ENCODE results near the gene HMCES.

HMCES gene

DNA sequence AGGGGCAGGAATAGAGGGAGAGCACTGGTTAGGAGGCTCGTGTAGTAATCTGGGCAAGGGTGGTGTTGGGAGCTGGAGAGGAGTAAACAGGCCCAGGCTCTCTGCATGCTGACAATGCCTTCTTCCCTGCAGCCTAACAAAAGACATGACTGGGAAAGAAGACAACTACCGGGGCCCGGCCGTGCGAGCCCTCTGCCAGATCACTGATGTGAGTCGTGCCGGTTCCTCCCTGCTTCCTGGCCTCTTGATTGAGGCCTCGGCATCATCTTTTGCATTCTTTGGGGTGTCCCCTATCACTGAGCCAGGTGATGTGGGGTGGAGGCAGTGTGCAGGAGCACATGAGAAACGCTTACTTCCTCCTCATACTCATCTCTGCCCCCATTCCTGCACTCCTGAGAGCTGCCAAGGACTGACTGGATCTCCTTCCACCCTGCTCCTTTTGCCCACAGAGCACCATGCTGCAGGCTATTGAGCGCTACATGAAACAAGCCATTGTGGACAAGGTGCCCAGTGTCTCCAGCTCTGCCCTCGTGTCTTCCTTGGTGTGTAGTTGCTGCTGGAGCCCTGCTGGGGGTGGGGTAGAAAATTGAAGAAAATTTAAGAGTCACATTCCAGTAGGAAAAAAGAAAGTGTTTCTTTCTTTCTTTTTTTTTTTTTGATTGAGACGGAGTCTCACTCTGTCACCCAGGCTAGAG is 24.0 kb upstream of the HMCES start:
- ATAC-seq, result no peak
- TF ChIP-seq RARB (CRISPR knock-in tag; IDR thresholded peaks at IDR 0.05) (no peak), ZNF8 (CRISPR knock-in tag; IDR thresholded peaks at IDR 0.05) (no peak), PPARA (CRISPR knock-in tag; IDR thresholded peaks at IDR 0.05; ENCODE audit: borderline replicate concordance) (no peak), TCF4 (CRISPR knock-in tag; IDR thresholded peaks at IDR 0.05; ENCODE audit: borderline replicate concordance) (no peak), BACH2 (CRISPR knock-in tag; IDR thresholded peaks at IDR 0.05; ENCODE audit: borderline replicate concordance) (no peak), ZFP3 (CRISPR knock-in tag; IDR thresholded peaks at IDR 0.05) (no peak), GLIS3 (CRISPR knock-in tag; IDR thresholded peaks at IDR 0.05) (no peak), CSDC2 (CRISPR knock-in tag; IDR thresholded peaks at IDR 0.05) (no peak), ZNF70 (CRISPR knock-in tag; IDR thresholded peaks at IDR 0.05) (no peak), ZNF565 (CRISPR knock-in tag; conservative IDR thresholded peaks at IDR 0.05; ENCODE audit: low read depth) (no peak), ZC3H10 (CRISPR knock-in tag; IDR thresholded peaks at IDR 0.05) (no peak)
- TF ChIP-seq, protein P1, sequence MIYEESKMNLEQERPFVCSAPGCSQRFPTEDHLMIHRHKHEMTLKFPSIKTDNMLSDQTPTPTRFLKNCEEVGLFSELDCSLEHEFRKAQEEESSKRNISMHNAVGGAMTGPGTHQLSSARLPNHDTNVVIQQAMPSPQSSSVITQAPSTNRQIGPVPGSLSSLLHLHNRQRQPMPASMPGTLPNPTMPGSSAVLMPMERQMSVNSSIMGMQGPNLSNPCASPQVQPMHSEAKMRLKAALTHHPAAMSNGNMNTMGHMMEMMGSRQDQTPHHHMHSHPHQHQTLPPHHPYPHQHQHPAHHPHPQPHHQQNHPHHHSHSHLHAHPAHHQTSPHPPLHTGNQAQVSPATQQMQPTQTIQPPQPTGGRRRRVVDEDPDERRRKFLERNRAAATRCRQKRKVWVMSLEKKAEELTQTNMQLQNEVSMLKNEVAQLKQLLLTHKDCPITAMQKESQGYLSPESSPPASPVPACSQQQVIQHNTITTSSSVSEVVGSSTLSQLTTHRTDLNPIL (CRISPR knock-in tag; IDR thresholded peaks at IDR 0.05; ENCODE audit: low read depth), result no peak
- TF ChIP-seq, protein P2, sequence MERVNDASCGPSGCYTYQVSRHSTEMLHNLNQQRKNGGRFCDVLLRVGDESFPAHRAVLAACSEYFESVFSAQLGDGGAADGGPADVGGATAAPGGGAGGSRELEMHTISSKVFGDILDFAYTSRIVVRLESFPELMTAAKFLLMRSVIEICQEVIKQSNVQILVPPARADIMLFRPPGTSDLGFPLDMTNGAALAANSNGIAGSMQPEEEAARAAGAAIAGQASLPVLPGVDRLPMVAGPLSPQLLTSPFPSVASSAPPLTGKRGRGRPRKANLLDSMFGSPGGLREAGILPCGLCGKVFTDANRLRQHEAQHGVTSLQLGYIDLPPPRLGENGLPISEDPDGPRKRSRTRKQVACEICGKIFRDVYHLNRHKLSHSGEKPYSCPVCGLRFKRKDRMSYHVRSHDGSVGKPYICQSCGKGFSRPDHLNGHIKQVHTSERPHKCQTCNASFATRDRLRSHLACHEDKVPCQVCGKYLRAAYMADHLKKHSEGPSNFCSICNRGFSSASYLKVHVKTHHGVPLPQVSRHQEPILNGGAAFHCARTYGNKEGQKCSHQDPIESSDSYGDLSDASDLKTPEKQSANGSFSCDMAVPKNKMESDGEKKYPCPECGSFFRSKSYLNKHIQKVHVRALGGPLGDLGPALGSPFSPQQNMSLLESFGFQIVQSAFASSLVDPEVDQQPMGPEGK (CRISPR knock-in tag; IDR thresholded peaks at IDR 0.05; ENCODE audit: borderline replicate concordance), result no peak

DNA sequence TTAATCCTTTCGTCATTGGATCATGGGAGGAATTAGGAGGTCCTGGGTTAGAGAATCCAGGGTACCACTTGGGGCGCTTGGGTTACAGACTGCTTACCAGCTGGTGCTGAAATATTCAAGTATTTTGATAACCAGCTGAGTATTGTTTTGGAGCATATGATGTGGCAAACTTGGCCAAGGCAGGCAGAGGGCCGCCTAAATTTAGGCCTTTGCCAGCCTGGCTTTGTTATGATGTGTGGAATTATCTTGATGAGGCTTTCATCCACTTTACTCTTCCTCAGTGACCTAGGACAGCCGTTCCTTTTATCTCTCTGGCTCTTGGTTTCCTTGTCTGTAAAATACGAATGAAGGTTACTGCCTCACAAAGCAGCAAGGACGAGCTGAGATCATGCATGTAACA is 22.4 kb upstream of the HMCES start:
- ATAC-seq, result no peak
- TF ChIP-seq ZC3H10 (CRISPR knock-in tag; IDR thresholded peaks at IDR 0.05), result no peak
- TF ChIP-seq ESRRG (CRISPR knock-in tag; IDR thresholded peaks at IDR 0.05), result no peak
- no peak for TF ChIP-seq ZNF70 (CRISPR knock-in tag; IDR thresholded peaks at IDR 0.05)
- TF ChIP-seq SNAI2 (CRISPR knock-in tag; IDR thresholded peaks at IDR 0.05), result no peak
- no peak for TF ChIP-seq GLIS3 (CRISPR knock-in tag; IDR thresholded peaks at IDR 0.05)
- TF ChIP-seq ZFP30 (CRISPR knock-in tag; IDR thresholded peaks at IDR 0.05), result no peak
- no peak for TF ChIP-seq OSR1 (CRISPR knock-in tag; IDR thresholded peaks at IDR 0.05)
- no peak for TF ChIP-seq ZFP3 (CRISPR knock-in tag; IDR thresholded peaks at IDR 0.05)
- TF ChIP-seq, protein P3, sequence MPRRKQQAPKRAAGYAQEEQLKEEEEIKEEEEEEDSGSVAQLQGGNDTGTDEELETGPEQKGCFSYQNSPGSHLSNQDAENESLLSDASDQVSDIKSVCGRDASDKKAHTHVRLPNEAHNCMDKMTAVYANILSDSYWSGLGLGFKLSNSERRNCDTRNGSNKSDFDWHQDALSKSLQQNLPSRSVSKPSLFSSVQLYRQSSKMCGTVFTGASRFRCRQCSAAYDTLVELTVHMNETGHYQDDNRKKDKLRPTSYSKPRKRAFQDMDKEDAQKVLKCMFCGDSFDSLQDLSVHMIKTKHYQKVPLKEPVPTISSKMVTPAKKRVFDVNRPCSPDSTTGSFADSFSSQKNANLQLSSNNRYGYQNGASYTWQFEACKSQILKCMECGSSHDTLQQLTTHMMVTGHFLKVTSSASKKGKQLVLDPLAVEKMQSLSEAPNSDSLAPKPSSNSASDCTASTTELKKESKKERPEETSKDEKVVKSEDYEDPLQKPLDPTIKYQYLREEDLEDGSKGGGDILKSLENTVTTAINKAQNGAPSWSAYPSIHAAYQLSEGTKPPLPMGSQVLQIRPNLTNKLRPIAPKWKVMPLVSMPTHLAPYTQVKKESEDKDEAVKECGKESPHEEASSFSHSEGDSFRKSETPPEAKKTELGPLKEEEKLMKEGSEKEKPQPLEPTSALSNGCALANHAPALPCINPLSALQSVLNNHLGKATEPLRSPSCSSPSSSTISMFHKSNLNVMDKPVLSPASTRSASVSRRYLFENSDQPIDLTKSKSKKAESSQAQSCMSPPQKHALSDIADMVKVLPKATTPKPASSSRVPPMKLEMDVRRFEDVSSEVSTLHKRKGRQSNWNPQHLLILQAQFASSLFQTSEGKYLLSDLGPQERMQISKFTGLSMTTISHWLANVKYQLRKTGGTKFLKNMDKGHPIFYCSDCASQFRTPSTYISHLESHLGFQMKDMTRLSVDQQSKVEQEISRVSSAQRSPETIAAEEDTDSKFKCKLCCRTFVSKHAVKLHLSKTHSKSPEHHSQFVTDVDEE (CRISPR knock-in tag; IDR thresholded peaks at IDR 0.05), result no peak
- TF ChIP-seq, protein P2 (CRISPR knock-in tag; IDR thresholded peaks at IDR 0.05; ENCODE audit: borderline replicate concordance), result no peak

DNA sequence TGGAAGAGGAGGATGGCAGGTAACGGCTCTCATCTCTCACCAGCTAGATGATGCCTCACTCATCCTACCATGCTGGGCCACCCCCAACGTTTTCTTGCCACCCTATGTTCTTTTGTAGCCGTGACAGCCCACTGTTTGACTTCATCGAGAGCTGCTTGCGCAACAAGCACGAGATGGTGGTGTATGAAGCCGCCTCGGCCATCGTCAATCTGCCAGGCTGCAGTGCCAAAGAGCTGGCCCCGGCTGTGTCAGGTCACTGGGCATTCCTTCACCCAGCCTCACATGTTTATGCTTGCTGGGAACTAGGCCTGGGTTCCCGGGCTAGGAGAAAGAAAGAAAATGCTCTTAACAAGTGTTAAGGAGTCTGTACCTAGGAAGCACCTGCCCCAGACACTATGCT is 21.1 kb upstream of the HMCES start:
- no peak for ATAC-seq
- TF ChIP-seq ZNF565 (CRISPR knock-in tag; conservative IDR thresholded peaks at IDR 0.05; ENCODE audit: low read depth) (no peak), GLIS3 (CRISPR knock-in tag; IDR thresholded peaks at IDR 0.05) (no peak), ESRRG (CRISPR knock-in tag; IDR thresholded peaks at IDR 0.05) (no peak), ZFP30 (CRISPR knock-in tag; IDR thresholded peaks at IDR 0.05) (no peak), ARNTL (CRISPR knock-in tag; IDR thresholded peaks at IDR 0.05; ENCODE audit: borderline replicate concordance, low read depth) (no peak), BACH2 (CRISPR knock-in tag; IDR thresholded peaks at IDR 0.05; ENCODE audit: borderline replicate concordance) (no peak), OSR1 (CRISPR knock-in tag; IDR thresholded peaks at IDR 0.05) (no peak), RARB (CRISPR knock-in tag; IDR thresholded peaks at IDR 0.05) (no peak)
- TF ChIP-seq, protein P4, sequence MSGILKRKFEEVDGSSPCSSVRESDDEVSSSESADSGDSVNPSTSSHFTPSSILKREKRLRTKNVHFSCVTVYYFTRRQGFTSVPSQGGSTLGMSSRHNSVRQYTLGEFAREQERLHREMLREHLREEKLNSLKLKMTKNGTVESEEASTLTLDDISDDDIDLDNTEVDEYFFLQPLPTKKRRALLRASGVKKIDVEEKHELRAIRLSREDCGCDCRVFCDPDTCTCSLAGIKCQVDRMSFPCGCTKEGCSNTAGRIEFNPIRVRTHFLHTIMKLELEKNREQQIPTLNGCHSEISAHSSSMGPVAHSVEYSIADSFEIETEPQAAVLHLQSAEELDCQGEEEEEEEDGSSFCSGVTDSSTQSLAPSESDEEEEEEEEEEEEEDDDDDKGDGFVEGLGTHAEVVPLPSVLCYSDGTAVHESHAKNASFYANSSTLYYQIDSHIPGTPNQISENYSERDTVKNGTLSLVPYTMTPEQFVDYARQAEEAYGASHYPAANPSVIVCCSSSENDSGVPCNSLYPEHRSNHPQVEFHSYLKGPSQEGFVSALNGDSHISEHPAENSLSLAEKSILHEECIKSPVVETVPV (CRISPR knock-in tag; IDR thresholded peaks at IDR 0.05), result no peak
- TF ChIP-seq, protein P3 (CRISPR knock-in tag; IDR thresholded peaks at IDR 0.05), result no peak
- TF ChIP-seq, protein P5, sequence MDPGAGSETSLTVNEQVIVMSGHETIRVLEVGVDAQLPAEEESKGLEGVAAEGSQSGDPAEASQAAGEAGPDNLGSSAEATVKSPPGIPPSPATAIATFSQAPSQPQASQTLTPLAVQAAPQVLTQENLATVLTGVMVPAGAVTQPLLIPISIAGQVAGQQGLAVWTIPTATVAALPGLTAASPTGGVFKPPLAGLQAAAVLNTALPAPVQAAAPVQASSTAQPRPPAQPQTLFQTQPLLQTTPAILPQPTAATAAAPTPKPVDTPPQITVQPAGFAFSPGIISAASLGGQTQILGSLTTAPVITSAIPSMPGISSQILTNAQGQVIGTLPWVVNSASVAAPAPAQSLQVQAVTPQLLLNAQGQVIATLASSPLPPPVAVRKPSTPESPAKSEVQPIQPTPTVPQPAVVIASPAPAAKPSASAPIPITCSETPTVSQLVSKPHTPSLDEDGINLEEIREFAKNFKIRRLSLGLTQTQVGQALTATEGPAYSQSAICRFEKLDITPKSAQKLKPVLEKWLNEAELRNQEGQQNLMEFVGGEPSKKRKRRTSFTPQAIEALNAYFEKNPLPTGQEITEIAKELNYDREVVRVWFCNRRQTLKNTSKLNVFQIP (CRISPR knock-in tag; IDR thresholded peaks at IDR 0.05; ENCODE audit: borderline replicate concordance, low read depth), result no peak

Measured in SK-N-SH treated with all-trans-retinoic acid at 6 μM for 48 hours (cell line).